AG04450 (cell line): Measurements from ENCODE around the gene ARHGAP18. TPM values are rescaled to one million over a fixed set of nuclear protein-coding genes. Genes with fewer than 3 reads are reported as not detected.

Experiments used
- CTCF ChIA-PET: fragments of 300-600, 350-600 bp; formaldehyde crosslinking; extraction: SDS; loops from one replicate; lab custom pipeline; 2022; ENCODE audit warnings: antibody characterized with exemption, inconsistent platforms; lab: Charles Lee
- POLR2A ChIA-PET: fragments of 350-600 bp; formaldehyde crosslinking; extraction: SDS; loops from one replicate; lab custom pipeline; 2021; ENCODE audit warnings: antibody characterized with exemption, inconsistent platforms; lab: Yijun Ruan, JAX
- DNase-seq: peaks from one replicate; pipeline ENCODE4 v3.0.0-alpha.2; 2011; ENCODE audit warnings: low read depth, low spot score
- H3K27ac ChIP-seq: one replicate; pipeline ENCODE4 v1.5.1; 2012; ENCODE audit warnings: low read depth, low read length, control low read depth
- H3K27me3 ChIP-seq: one replicate; pipeline ENCODE4 v1.6.0; 2012; ENCODE audit warnings: low read length; ENCODE audit not compliant: control insufficient read depth, insufficient read depth
- H3K4me3 ChIP-seq: 2 replicates; pipeline ENCODE4 v1.5.1; 2011; ENCODE audit warnings: mild to moderate bottlenecking, low read depth, low read length, control low read depth
- H3K9me3 ChIP-seq: 2 replicates; pipeline ENCODE4 v1.5.1; 2012; ENCODE audit warnings: low read length; ENCODE audit not compliant: control insufficient read depth, insufficient read depth
- polyA plus RNA-seq: library from polyadenylated mRNA; depleted of rRNA; stranded (reverse); fragments of >200 nt; gene quantifications from 2 replicates; pipeline ENCODE4 v1.2.3, GENCODE V29; 2011
- TF ChIP-seq, protein P1 (sequence below): IDR thresholded peaks from 2 replicates; pipeline ENCODE4 v1.5.1; 2011; ENCODE audit warnings: low read depth, low read length, control low read depth, inconsistent platforms

ARHGAP18 gene
- polyA plus RNA-seq, 1 experiment, result 13.9 TPM

DNA sequence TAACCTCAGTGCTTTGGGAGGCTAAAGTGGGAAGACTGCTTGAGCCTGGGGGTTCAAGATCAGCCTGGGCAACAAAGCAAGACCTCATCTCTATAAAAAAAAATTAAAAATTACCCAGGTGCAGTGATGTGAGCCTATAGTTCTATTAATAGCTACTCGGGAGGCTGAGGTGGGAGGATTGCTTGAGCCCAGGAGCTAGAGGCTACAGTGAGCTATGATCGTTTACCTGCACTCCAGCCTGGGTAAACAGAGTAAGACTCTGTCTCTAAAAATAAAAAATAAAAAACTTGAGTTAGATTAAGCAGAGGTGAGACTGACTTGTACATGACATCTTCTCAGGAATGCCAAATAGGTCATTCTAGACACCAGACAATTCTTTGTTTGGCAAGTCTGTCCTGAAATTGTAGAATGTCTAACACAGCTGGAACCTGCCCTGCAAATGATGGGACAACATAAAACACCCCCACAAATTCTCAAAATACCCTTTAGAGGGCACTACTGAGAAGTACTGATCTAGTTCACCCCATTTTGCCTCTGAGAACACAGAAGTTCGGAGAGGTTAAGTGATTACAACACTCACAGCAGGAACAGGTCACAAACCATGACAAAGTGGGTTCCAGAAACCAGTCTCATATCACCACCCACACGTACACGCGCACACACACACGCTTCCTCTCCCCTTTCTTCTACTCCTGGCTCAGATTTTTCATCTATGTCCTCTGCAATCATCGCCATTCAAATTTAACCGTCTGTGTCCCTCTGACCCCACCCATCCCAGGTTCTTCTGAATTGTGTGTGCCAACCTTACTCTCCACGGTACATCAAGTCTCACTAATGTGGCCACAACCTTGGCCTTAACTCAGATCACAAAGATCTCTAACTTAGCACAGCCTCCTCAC lies 38.3 kb downstream of the ARHGAP18 start:
- Histone ChIP-seq H3K4me3 (no peak overlapping the region), H3K27me3 (no peaks in the 10 kb centered on the region), H3K27ac (peak overlapping the region; percentile 66), H3K9me3 (no peaks in the 10 kb centered on the region)
- TF ChIP-seq, protein P1, sequence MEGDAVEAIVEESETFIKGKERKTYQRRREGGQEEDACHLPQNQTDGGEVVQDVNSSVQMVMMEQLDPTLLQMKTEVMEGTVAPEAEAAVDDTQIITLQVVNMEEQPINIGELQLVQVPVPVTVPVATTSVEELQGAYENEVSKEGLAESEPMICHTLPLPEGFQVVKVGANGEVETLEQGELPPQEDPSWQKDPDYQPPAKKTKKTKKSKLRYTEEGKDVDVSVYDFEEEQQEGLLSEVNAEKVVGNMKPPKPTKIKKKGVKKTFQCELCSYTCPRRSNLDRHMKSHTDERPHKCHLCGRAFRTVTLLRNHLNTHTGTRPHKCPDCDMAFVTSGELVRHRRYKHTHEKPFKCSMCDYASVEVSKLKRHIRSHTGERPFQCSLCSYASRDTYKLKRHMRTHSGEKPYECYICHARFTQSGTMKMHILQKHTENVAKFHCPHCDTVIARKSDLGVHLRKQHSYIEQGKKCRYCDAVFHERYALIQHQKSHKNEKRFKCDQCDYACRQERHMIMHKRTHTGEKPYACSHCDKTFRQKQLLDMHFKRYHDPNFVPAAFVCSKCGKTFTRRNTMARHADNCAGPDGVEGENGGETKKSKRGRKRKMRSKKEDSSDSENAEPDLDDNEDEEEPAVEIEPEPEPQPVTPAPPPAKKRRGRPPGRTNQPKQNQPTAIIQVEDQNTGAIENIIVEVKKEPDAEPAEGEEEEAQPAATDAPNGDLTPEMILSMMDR, result no peak; the same call in 1 of the 2 replicates
- DNase-seq, result no peak
- POLR2A ChIA-PET, result interaction anchor here (2.4 kb wide), 1 partner anchor 12 kb away, joined by 13 read pairs; no protein-coding TSS in a partner anchor
- CTCF ChIA-PET, result interaction anchor here (0.7 to 2.0 kb wide), 2 partner anchors 10 to 103 kb away, joined by 6 to 7 read pairs; no protein-coding TSS in a partner anchor

DNA sequence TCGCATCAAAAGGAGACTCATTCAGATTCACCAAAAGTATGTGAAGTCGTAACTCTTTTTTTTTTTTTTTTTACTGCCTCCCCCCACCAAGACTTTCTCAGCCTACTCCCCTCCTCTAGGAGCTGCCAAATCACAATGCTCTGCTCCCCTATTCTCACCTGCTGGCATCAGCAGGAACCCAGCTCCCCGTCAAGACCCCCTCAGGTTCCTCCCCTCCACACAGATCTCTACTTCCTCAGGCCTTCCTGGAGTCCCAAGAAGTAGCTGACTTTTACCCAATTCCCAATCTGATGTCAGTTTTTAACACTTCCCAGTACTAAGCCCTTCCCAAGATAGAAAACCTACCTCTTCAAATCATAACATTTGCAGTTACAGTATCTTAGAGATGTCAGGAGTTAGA lies 39.3 kb downstream of the ARHGAP18 start:
- Histone ChIP-seq H3K4me3 (no peak overlapping the region), H3K27me3 (no peaks in the 10 kb centered on the region), H3K9me3 (no peaks in the 10 kb centered on the region), H3K27ac (no peak overlapping the region)
- TF ChIP-seq, protein P1, result no peak
- CTCF ChIA-PET, result interaction anchor here (0.7 to 2.0 kb wide), 2 partner anchors 54 to 73 kb away, joined by 3 to 14 read pairs; no protein-coding TSS in a partner anchor
- POLR2A ChIA-PET, result no interaction called here
- no peak for DNase-seq

DNA sequence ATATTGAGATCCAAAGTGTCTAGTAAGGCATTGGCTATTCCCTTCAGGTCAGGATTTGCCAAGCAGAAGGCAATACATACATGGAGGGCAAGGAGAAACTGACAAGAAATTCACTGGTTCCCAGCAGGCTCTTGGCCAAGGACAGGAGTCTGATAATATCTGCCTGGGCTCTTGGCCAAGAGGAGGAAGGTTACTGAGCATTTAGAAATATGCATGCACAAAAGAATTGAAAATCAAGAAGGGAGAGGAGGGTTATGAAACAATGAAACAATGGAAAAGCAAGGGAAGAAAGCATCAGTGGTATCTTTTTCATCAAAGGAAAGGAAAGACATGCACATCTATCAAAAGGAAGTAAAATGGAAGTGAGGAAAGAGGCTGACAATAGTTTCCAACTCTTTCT lies 42.4 kb downstream of the ARHGAP18 start:
- TF ChIP-seq, protein P1, result no peak
- H3K27me3 ChIP-seq, result no peaks in the 10 kb centered on the region
- H3K27ac ChIP-seq, result no peak overlapping the region
- H3K9me3 ChIP-seq, result no peaks in the 10 kb centered on the region
- POLR2A ChIA-PET, result no interaction called here
- H3K4me3 ChIP-seq, result no peak overlapping the region
- no peak for DNase-seq
- CTCF ChIA-PET, result interaction anchor here (1.4 kb wide), 1 partner anchor 70 kb away, joined by 10 read pairs; no protein-coding TSS in a partner anchor

- Histone ChIP-seq H3K4me3 (no peak overlapping the region), H3K9me3 (no peaks in the 10 kb centered on the region), H3K27me3 (no peaks in the 10 kb centered on the region), H3K27ac (no peak overlapping the region)
- TF ChIP-seq, protein P1, result peak; percentile 31; the same call in 1 of the 2 replicates
- POLR2A ChIA-PET, result no interaction called here
- no peak for DNase-seq
- CTCF ChIA-PET, result interaction anchor here (2.3 kb wide), 1 partner anchor 69 kb away, joined by 17 read pairs; no protein-coding TSS in a partner anchor
These were observed 42.9 kb downstream of the ARHGAP18 start for GRCh38 chr6:129667034-129667433.

DNA sequence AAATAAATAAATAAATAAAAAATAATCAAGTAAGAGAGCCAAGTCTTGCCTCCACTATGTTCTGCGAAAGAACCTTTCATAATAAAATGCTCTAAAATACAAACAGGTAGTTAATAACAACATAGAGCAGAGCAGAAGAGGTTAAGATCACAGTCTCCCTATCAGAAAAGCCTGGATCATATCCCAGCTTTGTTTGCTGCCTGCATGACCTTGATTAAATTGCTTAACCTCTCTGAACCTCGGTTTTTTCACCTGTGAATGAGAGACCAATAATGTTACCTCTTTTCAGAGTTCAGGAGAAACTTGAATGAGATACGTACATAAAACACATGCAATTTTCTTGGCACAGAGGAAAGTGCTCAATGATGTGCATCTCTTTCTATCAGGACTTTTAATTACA lies 44.4 kb downstream of the ARHGAP18 start:
- ChIA-PET POLR2A (no interaction called here), CTCF (interaction anchor here (0.6 to 2.3 kb wide), 2 partner anchors 16 to 68 kb away, joined by 3 to 17 read pairs; no protein-coding TSS in a partner anchor)
- TF ChIP-seq, protein P1, result no peak
- Histone ChIP-seq H3K27me3 (no peaks in the 10 kb centered on the region), H3K9me3 (no peaks in the 10 kb centered on the region), H3K4me3 (no peak overlapping the region), H3K27ac (no peak overlapping the region)
- no peak for DNase-seq
